Hippocampal formation (tissue), 2 donors: ENCODE measurements around the gene SCFD2.

ENCODE experiments used
- DNase-seq, 2 donors: peaks; one replicate each; lab custom pipeline; 2025; lab: John Stamatoyannopoulos, UW

SCFD2 gene

GRCh38 chr4:52987392-52988056 lies 378.3 kb downstream of the SCFD2 start:
- no peak for DNase-seq

GRCh38 chr4:52984462-52984881 lies 381.4 kb downstream of the SCFD2 start:
- no peak for DNase-seq

GRCh38 chr4:52983563-52984303 lies 382.1 kb downstream of the SCFD2 start:
- peak in 1 of 2 donors; percentile 83 for DNase-seq

- DNase-seq = no peak
Measured at GRCh38 chr4:52982946-52983340, 382.9 kb downstream of the SCFD2 start.

GRCh38 chr4:52982255-52982945 lies 383.5 kb downstream of the SCFD2 start:
- DNase-seq = peak in 1 of 2 donors; percentile 77

GRCh38 chr4:52979821-52980590 lies 385.9 kb downstream of the SCFD2 start:
- no peak for DNase-seq

GRCh38 chr4:52979020-52979419 lies 386.8 kb downstream of the SCFD2 start:
- DNase-seq = no peak

- no peak for DNase-seq
Measured at GRCh38 chr4:52977252-52977651, 388.6 kb downstream of the SCFD2 start.

- no peak for DNase-seq
Measured at GRCh38 chr4:52976523-52977230, 389.2 kb downstream of the SCFD2 start.

GRCh38 chr4:52968691-52969090 lies 397.2 kb downstream of the SCFD2 start:
- no peak for DNase-seq

GRCh38 chr4:52968241-52968640 lies 397.6 kb downstream of the SCFD2 start:
- no peak for DNase-seq

GRCh38 chr4:52966781-52967180 lies 399.1 kb downstream of the SCFD2 start:
- no peak for DNase-seq

GRCh38 chr4:52966172-52966571 lies 399.7 kb downstream of the SCFD2 start:
- DNase-seq = no peak

GRCh38 chr4:52964561-52965101 lies 401.2 kb downstream of the SCFD2 start:
- DNase-seq = no peak

- DNase-seq = no peak
Measured at GRCh38 chr4:52964011-52964410, 401.9 kb downstream of the SCFD2 start.

- no peak for DNase-seq
Measured at GRCh38 chr4:52962721-52963120, 403.1 kb downstream of the SCFD2 start.

- DNase-seq = no peak
Measured at GRCh38 chr4:52961666-52962412, 404.0 kb downstream of the SCFD2 start.

- DNase-seq = no peak
Measured at GRCh38 chr4:52959541-52959940, 406.3 kb downstream of the SCFD2 start.

GRCh38 chr4:52957835-52958631 lies 407.8 kb downstream of the SCFD2 start:
- DNase-seq = no peak
